NCI-H1092 (cell line): Measurements from ENCODE around the gene CRYBG2.
"Not testable (repeated sequence)": the region's sequence is repeated elsewhere in the genome, so short reads cannot be mapped to it uniquely, and the experiment has no call there.

Source experiments
- DNase-seq: peaks from one replicate; lab custom pipeline; 2025; lab: John Stamatoyannopoulos, UW

Gene CRYBG2

GRCh38 chr1:26321315-26322041, 32.5 kb downstream of the CRYBG2 start:
- DNase-seq, result peak; percentile 71

- DNase-seq, result no peak
These were observed 33.0 kb downstream of the CRYBG2 start for GRCh38 chr1:26320896-26321295.

- no peak for DNase-seq
These were observed 35.4 kb downstream of the CRYBG2 start for GRCh38 chr1:26318338-26319064.

GRCh38 chr1:26317612-26318337, 36.2 kb downstream of the CRYBG2 start, which contains the start of gene CD52:
CD52 (plus strand) TSS chr1:26317958; CDS start chr1:26318018, 60 bp downstream.
- no peak for DNase-seq

GRCh38 chr1:26317146-26317545, 36.8 kb downstream of the CRYBG2 start:
- DNase-seq, result no peak

GRCh38 chr1:26315874-26316850, 37.8 kb downstream of the CRYBG2 start:
- DNase-seq, result no peak

GRCh38 chr1:26314501-26314900, 39.4 kb downstream of the CRYBG2 start:
- DNase-seq, result no peak

GRCh38 chr1:26307966-26308899, 45.7 kb downstream of the CRYBG2 start:
- not testable (repeated sequence) for DNase-seq

GRCh38 chr1:26307363-26307781, 46.6 kb downstream of the CRYBG2 start:
- DNase-seq, result no peak

GRCh38 chr1:26306290-26307229, 47.4 kb downstream of the CRYBG2 start, which contains the start of gene UBXN11:
UBXN11 (minus strand) TSS chr1:26306636; CDS start chr1:26302883, 3,753 bp downstream.
- DNase-seq, result peak; percentile 99

GRCh38 chr1:26305667-26306289, 48.2 kb downstream of the CRYBG2 start:
- DNase-seq, result no peak

GRCh38 chr1:26302733-26303405, 51.1 kb downstream of the CRYBG2 start:
- DNase-seq, result no peak

GRCh38 chr1:26300578-26301275, 53.2 kb downstream of the CRYBG2 start:
- no peak for DNase-seq

- DNase-seq, result no peak
These were observed 56.2 kb downstream of the CRYBG2 start for GRCh38 chr1:26297791-26298124.

- no peak for DNase-seq
These were observed 56.7 kb downstream of the CRYBG2 start for GRCh38 chr1:26297057-26297790.

GRCh38 chr1:26296340-26297056, 57.4 kb downstream of the CRYBG2 start:
- DNase-seq, result no peak
